Adrenal gland (tissue), 5 donors: ENCODE measurements around the gene LCT.

Experiments used
- POLR2A ChIP-seq, 2 donors: fragments of 450-650 bp; IDR thresholded peaks; one replicate each; pipeline ENCODE4 v1.6.1; 2017; ENCODE audit warnings: antibody characterized with exemption in 2 of 2, mild to moderate bottlenecking in 2 of 2, moderate library complexity in 1 of 2
- TF ChIP-seq, protein P1 (sequence below), 6 experiments: fragments of 450-650 bp in 4 of 6; fragments of 200-600 bp in 2 of 6; sonication (generic) in 1 of 6; IDR thresholded peaks; 1 replicate in 5 of 6; 2 replicates in 1 of 6; pipeline versions ENCODE4 v1.5.1 to v1.8.0; 2016 to 2021; ENCODE audit warnings: antibody characterized with exemption in 6 of 6, mild to moderate bottlenecking in 2 of 6, moderate library complexity in 1 of 6
- donor health status: DM: no; HTN: no; CAD: no.

DNA sequence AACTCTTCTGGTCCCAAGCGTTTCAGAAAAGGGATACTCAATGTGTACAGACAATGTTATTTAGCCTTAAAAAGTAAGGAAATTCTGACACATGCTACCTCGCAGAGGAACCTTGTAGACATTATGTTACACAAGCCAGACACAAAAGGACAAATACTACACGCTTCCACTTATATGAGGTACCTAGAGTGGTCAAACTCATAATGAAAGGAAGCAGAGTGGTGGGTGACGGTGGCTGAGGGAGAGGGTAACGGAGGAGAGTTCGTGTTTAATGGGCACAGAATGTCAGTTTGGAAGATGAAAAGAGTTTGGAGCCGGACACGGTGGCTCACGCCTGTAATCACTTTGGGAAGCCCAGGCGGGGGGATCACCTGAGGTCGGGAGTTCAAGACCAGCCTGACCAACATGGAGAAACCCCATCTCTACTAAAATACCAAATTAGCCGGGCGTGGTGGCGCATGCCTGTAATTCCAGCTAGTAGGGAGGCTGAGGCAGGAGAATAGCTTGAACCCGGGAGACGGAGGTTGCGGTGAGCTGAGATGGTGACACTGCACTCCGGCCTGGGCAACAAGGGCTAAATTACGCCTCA, 37.9 kb upstream of the LCT start:
- no peak for TF ChIP-seq POLR2A (IDR thresholded peaks at IDR 0.05)
- TF ChIP-seq, protein P1, sequence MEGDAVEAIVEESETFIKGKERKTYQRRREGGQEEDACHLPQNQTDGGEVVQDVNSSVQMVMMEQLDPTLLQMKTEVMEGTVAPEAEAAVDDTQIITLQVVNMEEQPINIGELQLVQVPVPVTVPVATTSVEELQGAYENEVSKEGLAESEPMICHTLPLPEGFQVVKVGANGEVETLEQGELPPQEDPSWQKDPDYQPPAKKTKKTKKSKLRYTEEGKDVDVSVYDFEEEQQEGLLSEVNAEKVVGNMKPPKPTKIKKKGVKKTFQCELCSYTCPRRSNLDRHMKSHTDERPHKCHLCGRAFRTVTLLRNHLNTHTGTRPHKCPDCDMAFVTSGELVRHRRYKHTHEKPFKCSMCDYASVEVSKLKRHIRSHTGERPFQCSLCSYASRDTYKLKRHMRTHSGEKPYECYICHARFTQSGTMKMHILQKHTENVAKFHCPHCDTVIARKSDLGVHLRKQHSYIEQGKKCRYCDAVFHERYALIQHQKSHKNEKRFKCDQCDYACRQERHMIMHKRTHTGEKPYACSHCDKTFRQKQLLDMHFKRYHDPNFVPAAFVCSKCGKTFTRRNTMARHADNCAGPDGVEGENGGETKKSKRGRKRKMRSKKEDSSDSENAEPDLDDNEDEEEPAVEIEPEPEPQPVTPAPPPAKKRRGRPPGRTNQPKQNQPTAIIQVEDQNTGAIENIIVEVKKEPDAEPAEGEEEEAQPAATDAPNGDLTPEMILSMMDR (IDR thresholded peaks at IDR 0.05): no peak
